Stimulated activated CD4-positive, alpha-beta T cell treated with anti-CD3 and anti-CD28 coated beads, Interleukin-1b, Interleukin-23, amount 100 ng/mL, for 4 hours (primary cell): ENCODE results near the gene MBD4.
A peak's percentile ranks its signal among the peaks of the same experiment; 100 is the strongest.
"Not testable (repeated sequence)": the region's sequence is repeated elsewhere in the genome, so short reads cannot be mapped to it uniquely, and the experiment has no call there.

Experiments used
- DNase-seq, 2 donors: peaks; one replicate each; pipeline ENCODE4 v3.0.0-alpha.2; 2020; ENCODE audit warnings: low read depth in 2 of 2

MBD4 gene

DNA sequence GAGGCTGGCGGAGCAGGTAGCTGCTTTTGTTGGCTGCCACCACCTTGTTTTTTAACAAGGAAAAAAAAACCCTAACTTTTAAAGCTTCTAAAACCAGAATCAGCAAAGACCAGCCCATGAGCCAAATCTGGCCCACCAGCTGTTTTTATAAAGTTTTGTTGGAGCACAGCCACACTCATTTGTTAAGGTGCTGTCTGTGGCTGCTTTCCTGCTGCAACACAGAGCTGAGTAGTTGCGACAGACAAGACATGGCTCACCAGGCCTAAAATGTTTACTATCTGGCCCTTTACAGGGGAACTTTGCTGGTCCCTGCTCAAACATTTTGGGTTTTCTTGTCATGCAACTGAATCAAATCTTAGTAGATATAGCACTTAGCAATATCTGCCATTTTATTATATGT, 30.2 kb downstream of the MBD4 start:
- no peak for DNase-seq

DNA sequence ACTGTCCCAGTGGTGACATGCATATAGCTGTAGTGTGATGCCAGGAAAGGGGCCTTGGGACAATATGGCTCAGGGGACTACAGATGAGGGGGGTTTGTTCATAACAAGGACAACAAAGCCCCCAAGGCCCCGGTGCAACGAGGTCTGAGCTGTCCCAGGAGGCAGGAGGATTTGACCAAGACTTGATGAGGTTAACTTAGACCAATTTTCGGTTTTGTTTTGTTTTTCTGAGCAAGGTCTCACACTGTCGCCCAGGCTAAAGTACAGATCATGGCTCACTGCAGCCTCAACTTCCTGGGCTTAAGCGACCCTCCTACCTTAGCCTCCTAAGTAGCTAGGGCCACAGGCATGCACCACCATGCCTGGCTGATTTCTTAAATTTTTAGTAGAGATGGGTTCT, 35.1 kb downstream of the MBD4 start:
- no peak for DNase-seq

DNA sequence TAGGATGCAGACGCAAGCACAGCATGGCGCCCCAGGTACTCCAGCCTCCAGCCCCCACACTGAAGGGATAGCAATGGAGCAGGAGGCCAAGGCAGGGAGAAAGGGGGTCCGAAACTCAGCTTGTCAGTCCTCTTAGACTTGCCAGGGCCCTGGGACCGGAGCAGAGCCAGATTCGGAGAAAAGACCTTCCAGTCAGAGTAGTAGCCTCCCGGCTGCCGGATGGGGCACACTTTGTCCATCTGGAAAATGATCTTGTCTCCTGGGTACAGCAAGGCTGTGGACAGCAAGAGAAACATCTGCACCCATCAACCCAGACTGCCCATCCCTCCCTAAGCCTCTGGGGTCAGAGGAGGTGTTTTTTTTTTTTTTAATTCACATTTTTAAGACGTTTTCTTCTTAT, 35.6 kb downstream of the MBD4 start:
- no peak for DNase-seq

DNA sequence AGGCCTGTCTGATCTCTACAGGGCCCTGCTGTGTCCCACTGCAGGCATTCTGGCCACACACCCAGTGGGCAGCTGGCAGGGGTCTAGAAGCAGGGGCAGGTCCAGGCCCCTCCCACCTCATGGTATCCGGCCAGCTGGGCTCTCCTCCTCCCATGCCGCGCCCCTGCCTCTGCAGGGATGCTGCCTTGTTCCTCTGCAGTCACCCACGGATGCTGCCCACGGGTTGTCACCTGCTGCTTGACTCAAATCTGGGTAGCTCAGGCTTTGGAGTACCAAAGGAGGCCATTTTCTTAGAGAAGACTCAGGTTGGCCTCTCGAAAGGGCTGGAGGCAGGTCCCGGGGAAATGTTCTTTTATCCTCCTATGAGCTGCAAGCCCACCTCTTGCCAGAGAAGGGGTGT, 36.3 kb downstream of the MBD4 start:
- no peak for DNase-seq

DNA sequence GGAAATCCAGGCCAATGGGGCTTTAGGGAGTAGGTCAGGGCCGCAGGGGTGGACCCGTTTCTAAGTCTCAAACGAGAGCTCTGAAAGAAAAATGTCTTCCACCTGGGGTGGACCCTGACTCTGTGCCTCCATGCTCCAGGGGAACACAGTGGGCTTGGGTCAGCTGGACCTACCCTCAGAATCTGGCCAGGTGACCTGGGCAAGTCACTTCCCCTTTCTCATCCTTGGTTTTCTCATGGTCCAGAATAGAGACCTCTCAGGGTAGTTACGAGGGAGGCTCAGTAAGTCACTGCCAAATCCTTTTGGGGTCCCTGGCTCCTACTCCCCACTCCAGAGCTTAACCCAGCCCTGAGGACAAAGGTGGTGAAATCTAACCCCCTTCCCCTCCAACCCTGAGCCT, 37.1 kb downstream of the MBD4 start:
- no peak for DNase-seq

DNA sequence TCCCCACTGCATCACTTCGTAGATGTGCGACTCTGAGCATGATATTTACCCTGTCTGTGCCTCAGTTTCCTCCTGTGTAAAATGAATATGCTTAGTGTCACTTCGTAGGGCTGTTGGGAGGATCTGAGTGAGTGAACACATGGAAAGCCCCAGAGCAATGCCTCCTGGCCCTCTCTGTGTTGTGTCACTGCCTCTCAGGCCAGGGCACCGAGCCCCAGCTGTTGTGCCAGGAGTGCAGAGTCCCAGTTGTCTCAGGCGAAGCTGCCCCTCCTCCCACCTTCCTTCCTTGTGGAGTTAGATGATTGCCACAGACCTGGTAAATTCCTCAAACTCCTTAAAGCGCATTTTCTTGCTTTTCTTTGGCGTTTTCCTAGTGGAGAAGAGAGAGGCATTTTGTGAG, 37.5 kb downstream of the MBD4 start:
- DNase-seq: no peak

DNA sequence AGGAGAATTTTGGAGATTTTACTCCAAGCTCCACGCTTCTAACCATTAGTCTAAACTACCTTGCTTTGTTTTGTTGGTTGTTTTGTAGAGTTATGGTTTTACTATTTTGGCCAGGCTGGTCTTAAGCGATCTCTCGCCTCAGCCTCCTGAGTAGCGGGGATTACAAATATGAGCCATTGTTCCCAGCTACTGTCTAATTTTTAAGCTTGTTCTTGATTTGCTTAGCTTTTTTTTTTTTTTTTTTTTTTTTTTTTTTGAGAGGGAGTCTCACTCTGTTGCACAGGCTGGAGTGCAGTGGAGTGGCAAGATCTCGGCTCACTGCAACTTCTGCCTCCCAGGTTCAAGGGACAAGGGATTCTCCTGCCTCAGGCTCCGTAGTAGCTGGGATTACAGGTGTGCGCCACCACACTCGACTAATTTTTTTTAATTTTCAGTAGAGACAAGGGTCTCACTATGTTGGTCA, 39.8 kb downstream of the MBD4 start:
- DNase-seq: no peak

DNA sequence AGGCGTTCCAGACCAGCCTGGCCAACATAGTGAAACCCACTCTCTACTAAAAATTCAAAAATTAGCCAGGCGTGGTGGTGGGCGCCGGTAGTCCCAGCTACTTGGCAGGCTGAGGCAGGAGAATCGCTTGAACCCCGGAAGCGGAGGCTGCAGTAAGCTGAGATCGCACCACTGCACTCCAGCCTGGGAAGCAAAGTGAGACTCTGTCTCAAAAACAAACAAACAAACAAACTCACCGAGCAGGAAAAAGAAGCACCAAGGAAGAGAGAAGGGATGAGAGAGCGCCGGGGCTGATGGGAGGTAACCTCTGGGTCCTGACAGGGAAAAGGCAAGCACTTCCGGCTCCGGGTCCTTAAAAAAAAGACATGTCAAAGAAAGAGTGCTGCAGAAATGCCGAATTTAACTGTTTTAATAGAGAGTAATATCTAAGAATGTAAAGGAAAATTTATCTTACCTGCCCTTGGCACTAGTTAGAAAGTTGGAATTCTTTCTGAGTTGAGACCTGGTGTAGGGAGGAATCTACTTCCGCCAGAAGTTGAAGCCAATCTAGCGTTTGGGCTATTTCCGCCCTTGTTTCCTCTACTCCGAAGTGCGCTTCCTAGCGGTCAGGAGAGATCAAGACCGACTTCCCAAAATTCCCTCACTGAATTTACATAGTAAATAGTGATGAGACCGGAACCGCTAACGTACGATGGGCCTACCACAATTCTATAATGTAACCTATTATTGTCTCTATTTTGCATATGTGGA, 40.4 kb downstream of the MBD4 start:
- peak; percentile 43 to 59 for DNase-seq

DNA sequence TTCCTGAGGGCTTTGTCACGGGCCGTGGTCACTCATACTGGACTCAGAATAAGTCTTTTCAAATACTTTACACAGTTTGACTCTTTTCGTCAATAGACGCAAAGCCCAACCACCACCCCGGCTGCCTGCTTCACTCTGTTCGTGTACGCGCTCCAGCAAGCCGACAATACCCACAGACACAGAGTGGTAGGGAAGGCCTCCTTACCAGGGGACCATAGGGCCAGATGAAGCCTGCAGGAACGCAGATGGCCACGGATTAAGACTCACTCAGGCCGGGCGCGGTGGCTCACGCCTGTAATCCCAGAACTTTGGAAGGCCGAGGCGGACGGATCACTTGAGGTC, 41.0 kb downstream of the MBD4 start:
- DNase-seq: no peak

DNA sequence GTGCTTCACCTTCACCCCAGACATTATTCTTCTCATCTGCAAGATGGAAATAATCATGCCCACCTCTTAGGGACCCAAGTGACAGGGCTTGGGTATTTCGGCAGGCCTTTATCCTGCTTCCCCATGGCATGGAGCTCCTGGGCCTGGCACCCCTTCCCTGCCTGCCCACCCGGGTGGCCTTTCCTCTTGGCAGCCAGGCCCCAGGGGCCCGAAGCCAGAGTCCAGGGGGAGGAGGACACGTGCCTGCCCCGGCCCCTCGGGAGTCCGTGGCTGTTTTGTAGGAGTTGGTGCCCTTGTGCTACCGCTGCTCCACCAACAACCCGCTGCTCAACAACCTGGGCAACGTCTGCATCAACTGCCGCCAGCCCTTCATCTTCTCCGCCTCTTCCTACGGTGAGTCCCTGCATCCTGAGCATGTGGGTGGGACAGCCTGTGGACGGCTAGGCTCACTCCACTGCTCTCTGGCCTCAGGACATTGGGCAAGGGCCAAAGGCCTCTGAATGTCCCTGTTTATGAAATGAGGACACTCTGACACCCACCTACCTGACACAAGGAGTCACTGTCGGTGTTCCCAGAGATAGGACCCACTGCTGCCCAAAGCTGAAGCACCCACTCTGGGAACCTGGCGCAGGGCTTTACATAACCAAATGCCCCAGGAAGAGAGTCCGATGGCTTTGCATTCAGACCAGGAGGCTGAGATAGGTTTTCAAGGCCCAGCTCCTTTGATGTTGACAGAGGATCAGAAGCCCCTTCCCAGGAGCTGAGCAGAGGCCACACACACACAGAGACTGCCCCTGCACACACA, 45.8 kb downstream of the MBD4 start:
- DNase-seq: not testable (repeated sequence)

DNA sequence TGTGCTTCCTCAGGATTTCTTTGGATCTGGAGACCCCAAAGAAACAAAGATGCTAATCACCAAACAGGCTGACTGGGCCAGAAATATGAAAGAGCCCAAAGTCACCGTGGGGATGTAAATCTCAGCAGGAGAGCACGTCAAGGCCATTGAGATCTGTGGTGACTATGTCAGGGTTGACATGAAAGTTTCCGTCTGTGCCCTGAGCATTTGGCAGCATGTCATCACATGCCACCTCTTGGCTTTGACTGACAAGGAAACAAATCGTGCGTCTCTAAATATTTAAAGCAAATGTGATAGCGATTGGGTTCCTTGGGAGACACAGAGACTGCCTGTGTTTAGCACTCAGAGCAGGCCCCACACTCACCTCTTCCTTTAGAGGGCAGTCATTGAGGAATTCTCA, 46.5 kb downstream of the MBD4 start:
- no peak for DNase-seq

DNA sequence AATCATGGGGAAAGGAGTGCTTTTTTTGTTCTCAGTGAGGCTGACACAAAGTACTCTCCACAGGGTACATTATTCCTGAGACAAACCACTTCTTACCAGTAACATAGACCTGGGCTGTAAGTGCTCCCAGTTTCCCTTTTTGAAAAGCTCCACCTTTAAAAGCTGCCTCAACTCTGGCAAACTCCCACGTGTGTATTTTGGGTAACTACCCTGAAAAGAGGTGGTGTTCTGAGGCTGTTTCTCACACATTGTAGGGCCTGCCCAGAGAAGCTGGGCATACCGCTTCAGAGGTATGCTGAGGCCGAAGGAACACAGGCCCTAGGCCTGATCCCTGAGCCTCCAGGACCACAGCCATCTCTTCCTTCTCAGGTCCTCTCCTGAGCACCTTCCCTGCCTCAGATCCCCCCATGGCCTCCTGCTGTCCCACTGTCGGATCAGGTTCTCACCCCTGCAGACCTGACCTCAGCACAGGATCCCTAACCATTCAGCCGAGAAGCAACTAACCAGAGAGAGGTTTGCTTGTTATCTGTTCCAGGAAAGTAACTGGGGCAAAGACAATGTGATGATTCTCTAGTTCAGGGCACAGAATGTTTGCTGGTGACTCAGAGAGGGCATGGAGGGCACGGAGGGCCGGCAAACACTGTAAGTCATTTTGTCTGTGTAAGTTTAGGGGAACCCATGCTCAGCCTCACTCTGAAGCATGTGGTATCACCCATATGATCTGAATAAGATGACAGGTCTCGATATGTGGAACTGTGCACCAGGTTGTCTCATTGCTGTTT, 47.5 kb downstream of the MBD4 start:
- DNase-seq: not testable (repeated sequence)

DNA sequence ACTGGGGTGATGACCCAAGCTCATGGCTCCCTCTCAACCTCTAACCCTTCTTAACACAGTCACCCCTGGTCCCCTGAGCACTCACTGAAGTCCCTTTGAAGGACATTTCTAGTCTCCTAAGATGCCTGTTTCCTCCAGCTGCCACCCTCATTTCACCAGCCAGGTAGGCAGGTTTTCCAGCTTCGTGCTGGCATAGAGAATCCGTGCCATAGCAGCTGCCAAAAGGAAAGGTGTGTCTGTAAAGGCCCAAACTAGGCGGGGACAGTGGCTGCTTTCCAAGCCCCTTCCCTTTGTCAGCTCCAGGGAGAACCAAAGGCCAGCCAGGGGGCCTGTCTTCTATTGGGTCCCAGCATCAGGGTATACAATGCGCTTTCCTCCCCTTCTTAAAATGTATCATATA, 48.2 kb downstream of the MBD4 start:
- DNase-seq: not testable (repeated sequence)

DNA sequence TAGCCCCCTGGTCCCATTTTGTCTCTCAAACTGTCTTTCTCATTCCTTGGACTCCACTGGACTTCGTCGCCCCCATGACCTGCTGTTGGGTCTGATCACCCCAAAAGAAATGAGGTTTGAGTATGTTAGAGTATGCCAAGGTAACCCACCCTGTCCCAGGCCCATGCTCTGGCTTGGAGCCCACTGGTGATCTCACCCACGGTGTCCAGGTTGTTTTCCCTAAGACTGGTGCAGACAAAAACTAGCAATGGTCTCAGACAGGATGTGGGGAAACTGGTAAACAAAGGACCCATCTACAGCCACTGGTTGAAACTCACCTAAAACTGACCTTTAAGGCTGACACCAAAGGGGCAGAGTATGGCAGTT, 50.2 kb downstream of the MBD4 start:
- DNase-seq: no peak

DNA sequence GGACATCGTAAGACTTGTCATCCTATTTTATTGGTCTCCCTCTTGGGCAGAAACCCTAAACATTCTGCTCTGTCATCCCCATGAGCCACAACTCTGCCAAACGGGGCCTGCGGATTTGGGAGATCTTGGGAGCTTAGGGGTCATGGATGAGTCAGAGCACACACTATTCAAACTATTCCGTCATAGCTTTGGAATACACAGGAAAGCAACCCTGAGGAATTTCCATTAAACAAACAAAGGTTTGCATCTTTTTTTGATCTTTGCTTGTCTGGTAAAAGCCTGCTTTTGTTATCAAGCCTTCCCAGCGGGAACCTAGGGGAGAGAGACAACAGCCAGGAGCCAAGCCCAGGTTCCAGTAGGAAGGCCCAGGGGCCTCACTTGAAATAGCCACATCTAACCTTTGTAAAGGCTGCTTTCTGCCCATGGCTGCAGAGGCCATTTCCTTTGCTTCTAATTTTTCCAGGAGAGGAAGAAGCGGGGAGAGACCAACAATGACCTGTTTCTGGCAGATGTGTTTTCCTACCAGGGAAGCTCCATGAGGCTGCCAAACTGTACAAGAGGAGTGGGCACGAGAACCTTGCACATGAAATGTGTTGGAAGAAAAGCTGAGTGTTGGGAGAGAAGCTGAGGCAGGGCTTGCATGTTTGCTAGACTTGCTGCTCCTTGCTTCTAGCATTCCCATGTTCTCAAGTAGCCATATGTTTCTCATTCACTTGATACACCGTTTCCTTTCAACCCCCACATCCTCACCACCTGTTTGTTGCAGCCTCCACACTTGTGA, 50.8 kb downstream of the MBD4 start:
- DNase-seq: not testable (repeated sequence)

DNA sequence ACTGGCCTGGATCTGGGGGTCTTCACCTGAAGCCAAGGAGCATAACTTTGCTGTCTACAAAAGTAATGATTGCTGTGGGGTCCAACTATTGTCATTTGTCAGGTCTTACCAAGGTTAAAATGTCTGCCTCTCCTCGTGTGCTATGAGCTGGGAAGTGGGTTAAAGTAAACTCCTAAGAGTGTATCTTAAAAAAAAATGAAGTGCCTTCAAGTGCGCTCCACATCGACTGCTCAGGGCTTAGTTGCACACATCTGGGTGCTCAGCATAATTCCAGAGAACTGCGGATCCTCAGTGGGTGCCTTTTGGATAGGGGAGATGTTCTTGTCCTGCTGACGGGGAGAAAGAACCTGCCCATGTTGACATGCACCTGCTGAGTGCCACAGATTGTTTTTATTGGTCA, 52.3 kb downstream of the MBD4 start:
- no peak for DNase-seq

DNA sequence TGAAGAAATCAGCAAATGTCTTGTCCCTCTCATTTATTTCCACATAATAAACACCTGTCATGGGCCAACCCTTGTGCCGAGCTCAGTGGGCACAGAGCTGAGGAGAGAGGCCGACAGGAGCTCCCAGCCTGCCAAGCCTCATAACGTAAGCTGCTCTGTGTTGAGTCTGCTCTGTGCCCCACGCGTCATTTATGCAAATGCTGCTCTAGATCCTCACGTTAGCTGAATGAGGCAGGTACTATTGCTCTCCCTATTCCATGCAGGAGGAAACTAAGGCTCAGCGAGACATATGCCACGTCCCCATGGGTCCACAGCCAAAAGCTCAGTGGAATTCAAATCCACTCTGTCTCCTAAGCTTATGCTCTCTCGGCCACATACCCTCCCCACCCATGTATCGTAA, 52.8 kb downstream of the MBD4 start:
- no peak for DNase-seq

DNA sequence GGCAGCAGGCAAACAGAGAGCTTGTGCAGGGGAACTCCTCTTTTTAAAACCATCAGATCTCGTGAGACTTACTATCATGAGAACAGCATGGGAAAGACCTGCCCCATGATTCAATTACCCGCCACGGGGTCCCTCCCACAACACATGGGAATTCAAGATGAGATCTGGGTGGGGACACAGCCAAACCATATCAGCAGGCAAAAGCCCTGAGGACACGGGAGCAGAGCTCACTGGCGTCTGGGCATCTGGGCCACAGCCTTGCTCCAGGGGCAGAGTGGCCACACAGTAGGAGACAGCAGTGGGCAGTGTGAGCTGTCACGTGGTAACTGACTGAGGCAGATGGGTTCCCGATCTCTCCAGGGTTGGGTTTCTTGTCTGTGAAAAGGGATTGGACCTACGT, 54.2 kb downstream of the MBD4 start:
- not testable (repeated sequence) for DNase-seq

DNA sequence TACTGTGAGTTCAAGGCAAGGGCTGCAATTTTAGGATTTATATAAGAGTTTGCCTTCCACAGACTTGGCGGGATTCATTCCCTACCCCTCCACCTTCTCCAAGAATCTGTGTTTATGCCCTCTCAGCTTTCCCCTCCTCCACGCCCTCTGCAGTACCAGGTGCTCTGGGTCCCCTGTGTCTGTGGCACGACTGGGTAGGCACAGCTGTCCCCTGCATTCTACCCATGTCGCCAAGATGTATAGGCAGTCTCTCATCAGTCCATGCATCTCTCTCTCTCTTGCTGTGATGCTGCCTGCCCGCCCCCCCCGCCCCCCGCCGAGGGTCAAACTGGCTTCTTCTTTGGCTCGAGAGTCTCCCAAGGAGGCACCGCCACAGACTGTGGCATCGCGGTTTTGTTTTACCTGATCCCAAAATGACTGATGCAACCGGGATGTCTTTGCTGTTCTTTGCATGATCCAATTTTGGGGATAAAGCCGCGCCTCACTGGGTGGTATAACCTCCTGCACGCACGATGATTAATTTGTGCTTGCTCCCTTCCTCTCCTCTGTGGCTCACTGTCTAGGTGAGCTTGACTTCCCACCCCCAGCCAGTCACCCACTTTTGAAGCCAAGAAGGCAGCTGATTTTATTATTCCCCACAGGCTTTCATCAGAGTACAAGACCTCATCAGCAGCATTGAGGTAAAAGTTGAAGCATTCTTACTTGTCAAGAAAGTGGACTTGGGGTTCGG, 55.0 kb downstream of the MBD4 start:
- no peak for DNase-seq

DNA sequence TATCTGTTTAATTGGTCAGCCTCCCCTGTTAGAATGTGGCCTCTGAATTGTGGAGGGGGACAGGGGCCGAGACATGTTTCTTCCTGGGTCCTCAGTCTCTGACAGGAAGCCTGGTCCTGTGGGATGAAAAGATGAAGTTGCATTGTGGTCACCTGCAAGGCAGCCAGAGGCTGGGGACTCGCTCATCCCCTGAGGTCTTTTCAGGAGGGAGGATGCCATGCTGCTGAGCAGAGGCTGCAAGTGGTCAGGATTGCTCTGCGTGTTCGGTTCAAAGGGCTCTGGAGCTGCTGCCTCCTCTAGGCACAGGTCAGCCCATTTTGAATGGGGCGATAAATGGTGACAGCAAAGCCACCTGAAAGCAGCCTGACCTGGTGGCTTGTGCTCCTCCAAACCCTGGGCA, 55.6 kb downstream of the MBD4 start:
- DNase-seq: not testable (repeated sequence)

DNA sequence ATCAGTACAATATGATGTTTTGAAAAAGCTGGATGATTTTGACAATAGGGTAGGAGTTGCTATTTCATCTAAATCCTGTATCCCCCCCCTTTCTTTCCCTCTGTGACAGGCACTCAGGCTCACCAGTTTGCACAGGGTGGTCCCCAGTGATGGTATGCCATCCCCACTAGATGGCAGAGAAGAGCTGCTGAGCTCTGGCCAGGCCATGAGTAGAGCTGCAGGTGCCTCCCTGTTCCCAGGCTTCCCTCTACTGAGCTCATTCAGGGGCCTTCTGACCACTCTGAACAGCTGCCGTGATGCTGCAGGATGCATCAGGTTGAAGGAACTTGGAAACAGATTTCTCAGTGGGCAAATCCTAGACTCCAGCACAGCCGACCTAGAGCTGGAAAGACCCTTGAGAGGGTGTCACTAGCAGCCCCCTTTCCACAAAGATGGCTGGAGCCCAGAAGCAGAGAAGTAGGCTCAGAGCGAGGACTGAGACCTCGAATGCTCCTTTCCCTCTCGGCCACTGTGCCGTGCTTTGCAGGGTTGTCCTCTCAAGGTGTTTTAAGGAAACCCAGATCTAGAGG, 56.4 kb downstream of the MBD4 start:
- peak; percentile 17 to 23 for DNase-seq
